ENCODE data around the gene DGKD. TPM values are rescaled to one million over a fixed set of nuclear protein-coding genes. Genes with fewer than 3 reads are reported as not detected.

Gene DGKD
- total and polyA plus RNA-seq, 9 of the 15 experiments (the other 6 are each of a cell fraction or from before 2014, with no cell fraction given): 0.52 to 29.5 (median 10.6) TPM

DNA sequence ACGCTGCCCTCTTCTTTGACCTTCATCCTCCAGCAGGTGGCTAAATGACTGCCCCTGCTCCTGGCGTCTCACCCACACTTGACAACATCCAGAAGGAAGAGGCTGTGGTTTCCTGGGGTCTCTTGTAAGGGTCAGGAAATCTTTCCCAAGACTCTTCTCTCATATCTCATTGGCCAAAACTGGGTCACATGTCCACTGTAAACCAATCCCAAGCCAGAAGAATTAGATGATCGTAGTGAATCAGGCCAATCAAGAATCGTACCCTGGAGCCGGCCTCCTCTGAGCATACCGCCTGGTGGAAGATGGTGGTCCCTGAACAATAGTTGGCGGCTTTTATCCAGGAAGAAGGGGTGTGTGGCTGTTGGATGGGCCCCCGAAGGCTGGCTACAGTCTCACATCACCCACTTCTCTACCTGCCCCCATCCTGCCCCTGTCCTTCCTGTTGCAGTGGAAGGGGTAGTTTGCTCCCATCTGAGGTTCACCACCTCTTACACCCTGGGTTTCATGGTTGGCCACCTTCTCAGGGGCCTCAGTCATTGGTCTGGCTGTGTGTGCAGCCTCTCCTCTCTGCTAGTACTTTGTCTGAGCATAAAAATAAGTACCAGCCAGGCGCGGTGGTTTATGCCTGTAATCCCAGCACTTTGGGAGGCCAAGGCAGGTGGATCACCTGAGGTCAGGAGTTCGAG, 42.9 kb upstream of the DGKD start (continued):
- TF ChIP-seq, protein P1, sequence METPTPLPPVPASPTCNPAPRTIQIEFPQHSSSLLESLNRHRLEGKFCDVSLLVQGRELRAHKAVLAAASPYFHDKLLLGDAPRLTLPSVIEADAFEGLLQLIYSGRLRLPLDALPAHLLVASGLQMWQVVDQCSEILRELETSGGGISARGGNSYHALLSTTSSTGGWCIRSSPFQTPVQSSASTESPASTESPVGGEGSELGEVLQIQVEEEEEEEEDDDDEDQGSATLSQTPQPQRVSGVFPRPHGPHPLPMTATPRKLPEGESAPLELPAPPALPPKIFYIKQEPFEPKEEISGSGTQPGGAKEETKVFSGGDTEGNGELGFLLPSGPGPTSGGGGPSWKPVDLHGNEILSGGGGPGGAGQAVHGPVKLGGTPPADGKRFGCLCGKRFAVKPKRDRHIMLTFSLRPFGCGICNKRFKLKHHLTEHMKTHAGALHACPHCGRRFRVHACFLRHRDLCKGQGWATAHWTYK (CRISPR knock-in tag; IDR thresholded peaks at IDR 0.05): no peak
- TF ChIP-seq DDX20 (tag; IDR thresholded peaks at IDR 0.05; ENCODE audit: low read depth) (no peak), NFYB (IDR thresholded peaks at IDR 0.05; ENCODE audit: extremely low read depth, insufficient read length) (peak; percentile 34), CBX8 (IDR thresholded peaks at IDR 0.05; ENCODE audit: borderline replicate concordance, extremely low read depth, low read depth, low read length, poor library complexity, severe bottlenecking) (no peak), ZNF217 (CRISPR knock-in tag; IDR thresholded peaks at IDR 0.05) (no peak), ESRRB (CRISPR knock-in tag; IDR thresholded peaks at IDR 0.05; ENCODE audit: borderline replicate concordance) (no peak), ERF (CRISPR knock-in tag; IDR thresholded peaks at IDR 0.05) (no peak), POU5F1 (IDR thresholded peaks at IDR 0.05; ENCODE audit: borderline replicate concordance, low read depth, low read length, partially characterized antibody) (no peak), SIN3B (IDR thresholded peaks at IDR 0.05; ENCODE audit: low read depth) (no peak), ZNF253 (CRISPR knock-in tag; conservative IDR thresholded peaks at IDR 0.05) (no peak), POLR3G (IDR thresholded peaks at IDR 0.05; ENCODE audit: extremely low read depth, insufficient read length, insufficient replicate concordance) (no peak), FOXP1 (CRISPR knock-in tag; IDR thresholded peaks at IDR 0.05) (no peak), ARID2 (IDR thresholded peaks at IDR 0.05) (no peak), CBFA2T3 (IDR thresholded peaks at IDR 0.05) (no peak), ETV6 (IDR thresholded peaks at IDR 0.05; ENCODE audit: borderline replicate concordance in 1 of 2, low read depth in 2 of 2, low read length in 1 of 2) (no peak), ETV6 (CRISPR knock-in tag; IDR thresholded peaks at IDR 0.05; ENCODE audit: borderline replicate concordance) (no peak)
